Nephron progenitor cell (in vitro differentiated cells): ENCODE measurements around the gene DUS1L.

Experiments
- DNase-seq: peaks from one replicate; pipeline ENCODE4 v3.0.0; 2021
- H3K27ac Mint-ChIP-seq: 2 replicates; pipeline ENCODE4 v1.8.0; 2021; ENCODE audit warnings: mild to moderate bottlenecking, moderate library complexity, mixed read lengths
- H3K27me3 Mint-ChIP-seq: 2 replicates; pipeline ENCODE4 v1.8.0; 2021; ENCODE audit warnings: mild to moderate bottlenecking, low read depth, mixed read lengths; ENCODE audit not compliant: poor library complexity
- H3K36me3 Mint-ChIP-seq: 2 replicates; pipeline ENCODE4 v1.8.0; 2021; ENCODE audit warnings: low read depth, mixed read lengths
- H3K4me1 Mint-ChIP-seq: 2 replicates; pipeline ENCODE4 v1.8.0; 2021; ENCODE audit warnings: mixed read lengths
- H3K4me3 Mint-ChIP-seq: 2 replicates; pipeline ENCODE4 v1.8.0; 2021; ENCODE audit warnings: mild to moderate bottlenecking, moderate library complexity, mixed read lengths
- H3K9me3 Mint-ChIP-seq: 2 replicates; pipeline ENCODE4 v1.8.0; 2021; ENCODE audit warnings: mild to moderate bottlenecking, moderate library complexity, mixed read lengths
- CTCF ChIP-seq: fragments of 200-600 bp; sonication (generic); IDR thresholded peaks from 2 replicates; pipeline ENCODE4 v1.5.0; 2021; ENCODE audit warnings: antibody characterized with exemption

DUS1L gene

GRCh38 chr17:82012261-82012639 is 53.4 kb downstream of the DUS1L start:
- H3K4me3 Mint-ChIP-seq = no peak overlapping the region
- peaks cover 17% of the 10 kb centered on the region for H3K4me1 Mint-ChIP-seq
- H3K36me3 Mint-ChIP-seq = no peaks in the 10 kb centered on the region
- no peak for TF ChIP-seq CTCF
- H3K27ac Mint-ChIP-seq = no peak overlapping the region
- DNase-seq = no peak
- H3K27me3 Mint-ChIP-seq = no peaks in the 10 kb centered on the region
- no peaks in the 10 kb centered on the region for H3K9me3 Mint-ChIP-seq

- H3K9me3 Mint-ChIP-seq = no peaks in the 10 kb centered on the region
- no peak overlapping the region for H3K27ac Mint-ChIP-seq
- no peak for TF ChIP-seq CTCF
- no peaks in the 10 kb centered on the region for H3K27me3 Mint-ChIP-seq
- H3K36me3 Mint-ChIP-seq = no peaks in the 10 kb centered on the region
- no peak for DNase-seq
- H3K4me1 Mint-ChIP-seq = peaks cover 17% of the 10 kb centered on the region
- no peak overlapping the region for H3K4me3 Mint-ChIP-seq
Measured at GRCh38 chr17:82011617-82012187, 53.9 kb downstream of the DUS1L start.

DNA sequence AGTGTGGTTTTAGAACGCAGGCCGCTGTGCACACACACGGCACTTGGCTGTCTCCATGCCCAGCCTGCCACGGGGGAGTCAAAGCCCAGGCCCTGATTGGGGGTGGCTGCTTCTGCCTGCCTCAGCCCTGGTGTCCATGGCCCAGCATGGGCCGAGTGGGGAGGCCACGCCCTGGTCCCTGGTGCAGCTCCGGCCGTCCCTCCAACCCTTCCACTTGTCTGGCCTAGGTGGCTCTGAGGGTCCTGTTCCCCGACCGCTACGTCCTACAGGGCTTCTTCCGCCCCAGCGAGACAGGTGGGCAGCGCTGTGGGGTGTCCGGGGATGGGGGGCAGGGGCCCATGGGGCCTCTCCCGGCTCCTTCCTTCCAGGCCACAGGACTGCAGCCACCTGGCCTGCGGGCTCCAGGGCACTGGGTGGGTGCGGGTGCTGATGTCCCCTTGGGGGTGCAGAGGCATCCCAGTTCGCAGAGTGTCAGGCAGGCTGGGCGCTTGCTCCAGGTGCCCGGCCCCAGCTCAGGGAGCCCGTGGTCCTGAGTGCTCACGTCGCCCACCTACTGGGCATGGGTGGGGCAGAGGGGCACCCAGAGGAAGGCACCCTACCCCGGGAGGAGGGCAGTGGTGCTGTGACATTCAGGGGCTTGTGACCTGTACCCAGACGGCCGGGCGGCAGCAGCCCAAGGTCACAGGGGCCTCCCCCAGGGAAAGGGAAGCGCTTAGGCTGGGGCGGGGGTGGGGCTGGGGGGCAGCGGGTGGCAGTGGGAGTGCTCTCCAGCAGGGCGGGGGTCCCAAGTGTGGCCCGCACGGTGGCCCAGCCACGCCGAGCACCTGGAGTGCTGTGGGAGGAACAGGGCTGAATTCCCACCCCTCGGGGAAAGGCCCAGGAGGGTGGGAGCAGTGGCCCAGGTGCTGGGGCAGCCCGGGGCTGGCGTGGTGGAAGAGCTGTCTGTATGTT is 54.8 kb downstream of the DUS1L start:
- TF ChIP-seq CTCF = no peak
- Mint-ChIP-seq H3K4me1 (peaks cover 25% of the 10 kb centered on the region), H3K9me3 (no peaks in the 10 kb centered on the region), H3K4me3 (no peak overlapping the region), H3K27ac (no peak overlapping the region), H3K27me3 (no peaks in the 10 kb centered on the region), H3K36me3 (no peaks in the 10 kb centered on the region)
- DNase-seq = no peak

DNA sequence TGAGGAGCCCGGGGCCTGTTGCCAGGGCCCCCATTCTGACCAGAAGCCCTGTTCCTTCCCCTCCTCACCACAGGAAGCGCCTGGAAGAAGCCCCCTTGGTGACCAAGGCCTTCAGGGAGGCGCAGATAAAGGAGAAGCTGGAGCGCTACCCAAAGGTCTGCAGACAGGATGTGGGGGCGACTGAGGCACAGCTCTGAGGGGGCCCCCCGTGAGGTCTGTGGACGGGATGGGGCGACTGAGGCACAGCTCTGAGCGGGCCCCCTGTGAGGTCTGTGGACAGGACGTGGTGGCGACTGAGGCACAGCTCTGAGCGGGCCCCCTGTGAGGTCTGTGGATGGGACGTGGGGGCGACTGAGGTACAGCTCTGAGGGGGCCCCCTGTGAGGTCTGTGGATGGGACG is 56.2 kb downstream of the DUS1L start:
- Mint-ChIP-seq H3K27me3 (no peaks in the 10 kb centered on the region), H3K36me3 (no peaks in the 10 kb centered on the region), H3K4me1 (peaks cover 29% of the 10 kb centered on the region), H3K9me3 (no peaks in the 10 kb centered on the region), H3K27ac (no peak overlapping the region), H3K4me3 (no peak overlapping the region)
- no peak for DNase-seq
- no peak for TF ChIP-seq CTCF

DNA sequence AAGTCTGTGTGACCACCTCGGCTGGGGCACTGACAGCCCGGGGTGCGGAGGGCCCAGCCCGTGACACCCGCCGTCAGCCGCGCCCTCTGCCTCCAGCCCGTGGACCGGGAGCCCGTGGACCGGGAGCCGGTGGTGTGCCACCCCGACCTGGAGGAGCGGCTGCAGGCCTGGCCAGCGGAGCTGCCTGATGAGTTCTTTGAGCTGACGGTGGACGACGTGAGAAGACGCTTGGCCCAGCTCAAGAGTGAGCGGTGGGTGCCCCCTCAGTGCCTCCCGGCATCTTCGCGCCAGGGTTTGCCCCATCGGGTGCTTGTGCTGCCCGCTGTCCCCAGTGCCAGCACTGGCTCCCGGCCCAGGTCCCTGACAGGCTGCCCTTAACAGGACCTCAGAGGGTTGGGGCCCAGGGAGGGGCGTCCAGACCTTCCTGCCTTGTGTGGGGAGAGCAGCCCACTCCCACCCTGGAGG is 56.6 kb downstream of the DUS1L start:
- H3K27me3 Mint-ChIP-seq = no peaks in the 10 kb centered on the region
- H3K36me3 Mint-ChIP-seq = no peaks in the 10 kb centered on the region
- TF ChIP-seq CTCF = no peak
- DNase-seq = no peak
- H3K4me1 Mint-ChIP-seq = peaks cover 29% of the 10 kb centered on the region
- no peak overlapping the region for H3K4me3 Mint-ChIP-seq
- no peaks in the 10 kb centered on the region for H3K9me3 Mint-ChIP-seq
- H3K27ac Mint-ChIP-seq = no peak overlapping the region
